Lower lobe of right lung (tissue), 2 donors: ENCODE results near the gene NEDD4L. TPM values are rescaled to one million over a fixed set of nuclear protein-coding genes. Genes with fewer than 3 reads are reported as not detected.

Experiments used
- ATAC-seq, 2 donors: fragments of 200-7000 bp; cut with Tn5 transposase; one replicate each; pipeline ENCODE4 v1.9.1; 2020 to 2022; ENCODE audit warnings: mild to moderate bottlenecking in 2 of 2, moderate library complexity in 2 of 2
- DNase-seq: peaks from one replicate; pipeline ENCODE4 v3.0.0-alpha.2; 2020
- H3K27ac ChIP-seq: fragments of 200-600 bp; one replicate; pipeline ENCODE4 v1.8.0; 2022
- H3K27me3 ChIP-seq: fragments of 200-600 bp; one replicate; pipeline ENCODE4 v1.8.0; 2022; ENCODE audit warnings: low read depth
- H3K36me3 ChIP-seq: fragments of 200-600 bp; one replicate; pipeline ENCODE4 v1.8.0; 2022; ENCODE audit warnings: mild to moderate bottlenecking
- H3K4me1 ChIP-seq: fragments of 200-600 bp; one replicate; pipeline ENCODE4 v1.8.0; 2022
- H3K4me3 ChIP-seq: fragments of 200-600 bp; one replicate; pipeline ENCODE4 v1.8.0; 2022; ENCODE audit warnings: mild to moderate bottlenecking
- H3K9me3 ChIP-seq: fragments of 200-600 bp; one replicate; pipeline ENCODE4 v1.8.0; 2022
- CTCF ChIP-seq: fragments of 200-600 bp; IDR thresholded peaks from one replicate; pipeline ENCODE4 v1.8.0; 2022; ENCODE audit warnings: antibody characterized with exemption, mild to moderate bottlenecking
- intact Hi-C: fragments of 100-400 bp; cut with DNase I; formaldehyde crosslinking; loops from one replicate; pipeline ENCODE4 v1.11.0; 2022
- total RNA-seq: library from RNA; stranded (reverse); fragmentation: NEBNext Ultra II Directional; extraction: Animal tissue kit (Norgen Biotek cat#: 25700); gene quantifications from one replicate; pipeline ENCODE4 v1.2.1, GENCODE V29; 2021
- donor health status: DM: no; HTN: yes; CAD: no; lungs with severe emphysema.

The NEDD4L gene
- total RNA-seq, 1 donor from 2014 or later: 203 TPM

GRCh38 chr18:58247363-58247834, 203.4 kb downstream of the NEDD4L start:
- Histone ChIP-seq H3K4me3 (peak overlapping the region; percentile 32), H3K27me3 (no peaks in the 10 kb centered on the region), H3K27ac (peak overlapping the region; percentile 59), H3K36me3 (no peaks in the 10 kb centered on the region), H3K4me1 (peaks cover 17% of the 10 kb centered on the region), H3K9me3 (no peaks in the 10 kb centered on the region)
- DNase-seq (no peak), ATAC-seq (peak in 1 of 2 donors; percentile 43)
- intact Hi-C loops: no loop called here
- TF ChIP-seq CTCF: no peak

GRCh38 chr18:58249712-58250111, 205.7 kb downstream of the NEDD4L start:
- Histone ChIP-seq H3K4me1 (peaks cover 17% of the 10 kb centered on the region), H3K27ac (no peak overlapping the region), H3K36me3 (no peaks in the 10 kb centered on the region), H3K9me3 (no peaks in the 10 kb centered on the region), H3K4me3 (no peak overlapping the region), H3K27me3 (no peaks in the 10 kb centered on the region)
- no peak for DNase-seq
- no peak for TF ChIP-seq CTCF
- intact Hi-C loops: no loop called here
- no peak for ATAC-seq

- H3K4me1 ChIP-seq: peaks cover 17% of the 10 kb centered on the region
- H3K27me3 ChIP-seq: no peaks in the 10 kb centered on the region
- no peak overlapping the region for H3K4me3 ChIP-seq
- no peak overlapping the region for H3K27ac ChIP-seq
- intact Hi-C loops: no loop called here
- ATAC-seq (no peak), DNase-seq (no peak)
- no peak for TF ChIP-seq CTCF
- no peaks in the 10 kb centered on the region for H3K9me3 ChIP-seq
- peaks cover 2% of the 10 kb centered on the region for H3K36me3 ChIP-seq
These were observed 207.4 kb downstream of the NEDD4L start for GRCh38 chr18:58251416-58251815.

- Histone ChIP-seq H3K36me3 (peaks cover 6% of the 10 kb centered on the region), H3K4me1 (peaks cover 9% of the 10 kb centered on the region), H3K27ac (no peak overlapping the region), H3K9me3 (no peaks in the 10 kb centered on the region), H3K4me3 (no peak overlapping the region), H3K27me3 (no peaks in the 10 kb centered on the region)
- intact Hi-C loops: no loop called here
- ATAC-seq: no peak
- DNase-seq: no peak
- TF ChIP-seq CTCF: no peak
These were observed 208.1 kb downstream of the NEDD4L start for GRCh38 chr18:58252166-58252565.

GRCh38 chr18:58253318-58253717, 209.3 kb downstream of the NEDD4L start:
- no peak overlapping the region for H3K27ac ChIP-seq
- H3K36me3 ChIP-seq: peaks cover 6% of the 10 kb centered on the region
- no peaks in the 10 kb centered on the region for H3K27me3 ChIP-seq
- TF ChIP-seq CTCF: no peak
- H3K4me3 ChIP-seq: no peak overlapping the region
- no peak for ATAC-seq
- H3K4me1 ChIP-seq: no peaks in the 10 kb centered on the region
- intact Hi-C loops: no loop called here
- no peaks in the 10 kb centered on the region for H3K9me3 ChIP-seq
- no peak for DNase-seq

GRCh38 chr18:58253871-58254270, 209.8 kb downstream of the NEDD4L start:
- Histone ChIP-seq H3K9me3 (no peaks in the 10 kb centered on the region), H3K4me1 (no peaks in the 10 kb centered on the region), H3K4me3 (no peak overlapping the region), H3K36me3 (peaks cover 6% of the 10 kb centered on the region), H3K27ac (no peak overlapping the region), H3K27me3 (no peaks in the 10 kb centered on the region)
- DNase-seq (no peak), ATAC-seq (no peak)
- no peak for TF ChIP-seq CTCF
- intact Hi-C loops: no loop called here
